AG09319 (cell line): ENCODE data around the gene ADGRG3.

Experiments used
- DNase-seq: peaks from one replicate; pipeline ENCODE4 v3.0.0-alpha.2; 2010; ENCODE audit warnings: low read depth; ENCODE audit errors: extremely low read depth
- TF ChIP-seq, protein P1 (sequence below): IDR thresholded peaks from 2 replicates; pipeline ENCODE4 v1.5.1; 2011; ENCODE audit warnings: low read depth, mild to moderate bottlenecking, inconsistent platforms, low read length, moderate library complexity

The ADGRG3 gene

DNA sequence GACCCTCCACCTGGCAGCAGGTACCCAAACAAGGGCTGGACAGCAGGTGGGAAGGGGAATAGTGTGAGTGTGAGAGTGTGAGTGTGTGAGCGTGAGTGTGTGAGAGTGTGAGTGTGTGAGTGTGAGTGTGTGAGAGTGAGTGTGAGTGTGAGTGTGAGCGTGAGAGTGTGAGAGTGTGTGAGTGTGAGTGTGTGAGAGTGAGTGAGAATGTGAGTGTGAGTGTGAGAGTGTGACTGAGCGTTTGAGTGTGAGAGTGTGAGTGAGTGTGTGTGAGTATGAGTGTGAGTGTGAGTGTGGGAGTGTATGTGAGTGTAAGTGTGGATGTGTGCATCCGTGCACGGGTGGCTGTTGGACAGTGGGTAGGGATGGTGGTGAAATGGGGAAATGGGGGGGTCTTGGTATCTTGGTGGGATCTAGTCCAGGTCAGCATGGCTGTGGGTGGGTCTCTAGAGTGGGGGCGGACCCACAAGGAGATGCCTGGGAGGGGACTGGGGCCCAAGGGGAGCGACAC lies 39.3 kb upstream of the ADGRG3 start:
- no peak for DNase-seq
- TF ChIP-seq, protein P1, sequence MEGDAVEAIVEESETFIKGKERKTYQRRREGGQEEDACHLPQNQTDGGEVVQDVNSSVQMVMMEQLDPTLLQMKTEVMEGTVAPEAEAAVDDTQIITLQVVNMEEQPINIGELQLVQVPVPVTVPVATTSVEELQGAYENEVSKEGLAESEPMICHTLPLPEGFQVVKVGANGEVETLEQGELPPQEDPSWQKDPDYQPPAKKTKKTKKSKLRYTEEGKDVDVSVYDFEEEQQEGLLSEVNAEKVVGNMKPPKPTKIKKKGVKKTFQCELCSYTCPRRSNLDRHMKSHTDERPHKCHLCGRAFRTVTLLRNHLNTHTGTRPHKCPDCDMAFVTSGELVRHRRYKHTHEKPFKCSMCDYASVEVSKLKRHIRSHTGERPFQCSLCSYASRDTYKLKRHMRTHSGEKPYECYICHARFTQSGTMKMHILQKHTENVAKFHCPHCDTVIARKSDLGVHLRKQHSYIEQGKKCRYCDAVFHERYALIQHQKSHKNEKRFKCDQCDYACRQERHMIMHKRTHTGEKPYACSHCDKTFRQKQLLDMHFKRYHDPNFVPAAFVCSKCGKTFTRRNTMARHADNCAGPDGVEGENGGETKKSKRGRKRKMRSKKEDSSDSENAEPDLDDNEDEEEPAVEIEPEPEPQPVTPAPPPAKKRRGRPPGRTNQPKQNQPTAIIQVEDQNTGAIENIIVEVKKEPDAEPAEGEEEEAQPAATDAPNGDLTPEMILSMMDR: no peak

DNA sequence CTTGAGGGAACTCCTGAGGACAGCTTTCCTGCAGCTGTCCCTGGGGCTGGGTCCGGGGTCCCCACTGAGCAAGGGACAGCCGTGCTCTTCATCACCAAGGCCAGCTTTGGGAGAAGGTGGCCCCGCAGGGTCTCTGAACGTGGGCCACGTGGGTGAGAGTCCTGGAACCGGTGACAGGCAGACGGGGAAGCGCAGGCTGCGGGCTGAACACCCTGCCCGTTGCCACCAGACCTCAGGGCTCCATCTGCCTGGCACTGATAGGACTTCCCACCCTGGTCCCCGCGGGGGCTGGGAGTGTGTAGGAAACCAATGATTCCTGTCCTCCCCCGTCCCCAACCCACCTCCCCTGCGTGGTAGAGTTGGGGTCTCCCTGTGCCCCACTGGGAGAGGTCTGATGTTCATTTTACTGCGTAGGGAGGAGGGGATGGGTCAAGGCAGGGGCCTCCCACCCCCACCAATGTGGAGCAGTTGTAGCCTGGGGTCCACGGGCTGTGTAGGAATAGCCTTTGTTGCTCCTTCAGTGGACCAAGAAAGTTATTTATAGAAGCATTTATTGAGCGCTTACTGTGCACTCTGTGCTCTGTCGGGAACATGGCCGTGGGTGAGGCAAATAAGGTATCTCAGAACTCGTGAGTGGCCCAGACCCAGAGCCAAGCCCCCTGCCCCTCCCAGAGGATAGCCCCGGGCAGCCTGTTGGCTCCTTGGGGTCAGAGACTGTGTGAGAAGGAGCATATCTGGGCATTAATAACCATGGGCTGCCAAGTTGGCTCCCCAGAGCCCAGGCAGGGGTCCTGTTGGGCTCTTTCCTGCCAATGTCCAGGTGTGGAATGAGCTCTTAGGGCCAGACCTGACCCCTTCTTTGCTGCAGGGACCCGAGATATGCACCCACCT lies 38.3 kb upstream of the ADGRG3 start:
- TF ChIP-seq, protein P1: no peak
- DNase-seq: no peak

DNA sequence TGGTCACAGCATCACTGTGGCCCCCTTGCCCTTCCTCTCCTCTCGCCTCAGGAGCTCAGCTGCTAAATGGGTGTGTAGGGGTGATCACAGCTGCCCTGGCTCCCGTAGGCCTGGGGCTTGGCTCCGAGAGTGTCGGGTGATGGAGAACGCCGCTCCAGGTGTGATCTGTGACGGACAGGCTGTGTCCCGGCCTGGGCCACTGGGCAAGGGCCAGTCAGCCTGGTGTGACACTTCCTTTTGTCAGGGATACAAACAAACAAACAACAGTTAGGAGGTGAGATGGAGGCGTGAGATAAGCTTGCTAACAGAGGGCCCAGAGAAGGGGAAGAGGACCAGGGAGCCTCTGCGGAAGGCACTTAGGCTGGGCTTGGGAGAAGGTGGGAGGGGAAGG lies 37.7 kb upstream of the ADGRG3 start:
- DNase-seq: no peak
- TF ChIP-seq, protein P1: no peak

GRCh38 chr16:57630931-57631845 lies 36.9 kb upstream of the ADGRG3 start:
- no peak for DNase-seq
- TF ChIP-seq, protein P1: no peak

- TF ChIP-seq, protein P1: no peak
- no peak for DNase-seq
These were observed 35.5 kb upstream of the ADGRG3 start for GRCh38 chr16:57632568-57632967.

- TF ChIP-seq, protein P1: no peak
- no peak for DNase-seq
These were observed 34.6 kb upstream of the ADGRG3 start for GRCh38 chr16:57633383-57634064.
